ENCODE results near the gene RPS6KC1. TPM values are rescaled to one million over a fixed set of nuclear protein-coding genes. Genes with fewer than 3 reads are reported as not detected.

RPS6KC1 gene
- total and polyA plus RNA-seq, 2 donors (not counting 3 experiments of a cell fraction or from before 2014, with no cell fraction given), result 5.1 to 18.6 TPM

- no peaks in the 10 kb centered on the region for H3K9me1 ChIP-seq (replicated peaks; ENCODE audit: control insufficient read depth, extremely low read depth, insufficient read depth, low read length)
- no peaks in the 10 kb centered on the region for H3K9me3 ChIP-seq (replicated peaks; ENCODE audit: control insufficient read depth, insufficient read depth, low read length)
- H3K4me3 ChIP-seq (replicated peaks in 1 of 3; ENCODE audit: insufficient read depth in 1 of 3, low read depth in 1 of 3, low read length in 3 of 3), result no peak overlapping the region
- H4K20me1 ChIP-seq (replicated peaks; ENCODE audit: control insufficient read depth, extremely low read depth, insufficient read depth, low read length), result no peaks in the 10 kb centered on the region
- no peaks in the 10 kb centered on the region for H3K36me3 ChIP-seq (ENCODE audit: control insufficient read depth in 2 of 2, extremely low read depth in 1 of 2, insufficient read depth in 2 of 2, low read length in 2 of 2)
- H3K27ac ChIP-seq (ENCODE audit: insufficient read depth, low read depth, low read length), result no peak overlapping the region
- no peak overlapping the region for H3K4me2 ChIP-seq (ENCODE audit: insufficient read depth, low read length)
- BruUV-seq (replicated peaks), result no TSS peak
- FAIRE-seq (no peak), DNase-seq (ENCODE audit: low read depth, low spot score) (no peak)
- H3K9ac ChIP-seq (replicated peaks; ENCODE audit: extremely low read depth, insufficient read depth, low read length), result no peak overlapping the region
- POLR2A ChIA-PET, result no interaction called here
- CTCF ChIA-PET, result interaction anchor here (2.1 kb wide), 1 partner anchor 43 kb away, joined by 6 read pairs; no protein-coding TSS in a partner anchor
- H3K4me1 ChIP-seq (ENCODE audit: control insufficient read depth, extremely low read depth, insufficient read depth, low read length), result no peaks in the 10 kb centered on the region
- no peaks in the 10 kb centered on the region for H3K79me2 ChIP-seq (ENCODE audit: control insufficient read depth, insufficient read depth, low read length)
- intact Hi-C loops (cut with micrococcal nuclease) (loop anchor here (5.0 kb wide), 1 partner anchor 166 kb away; no protein-coding TSS in a partner anchor), dilution Hi-C loops (cut with MboI; ENCODE audit: extremely low pct_ligation_motif_present, low sequenced_read_pairs) (no loop called here)
- H2AFZ ChIP-seq (ENCODE audit: low read depth, low read length), result no peak overlapping the region
- H3K27me3 ChIP-seq (ENCODE audit: control insufficient read depth in 2 of 2, insufficient read depth in 2 of 2, low read length in 2 of 2), result no peaks in the 10 kb centered on the region
- TF ChIP-seq EZH2 (IDR thresholded peaks at IDR 0.05; ENCODE audit: borderline replicate concordance, low read depth, low read length, severe bottlenecking), result no peak
- TF ChIP-seq JUN (IDR thresholded peaks at IDR 0.05; ENCODE audit: borderline replicate concordance, insufficient read depth, insufficient read length, low read depth), result no peak
- TF ChIP-seq, protein P1, sequence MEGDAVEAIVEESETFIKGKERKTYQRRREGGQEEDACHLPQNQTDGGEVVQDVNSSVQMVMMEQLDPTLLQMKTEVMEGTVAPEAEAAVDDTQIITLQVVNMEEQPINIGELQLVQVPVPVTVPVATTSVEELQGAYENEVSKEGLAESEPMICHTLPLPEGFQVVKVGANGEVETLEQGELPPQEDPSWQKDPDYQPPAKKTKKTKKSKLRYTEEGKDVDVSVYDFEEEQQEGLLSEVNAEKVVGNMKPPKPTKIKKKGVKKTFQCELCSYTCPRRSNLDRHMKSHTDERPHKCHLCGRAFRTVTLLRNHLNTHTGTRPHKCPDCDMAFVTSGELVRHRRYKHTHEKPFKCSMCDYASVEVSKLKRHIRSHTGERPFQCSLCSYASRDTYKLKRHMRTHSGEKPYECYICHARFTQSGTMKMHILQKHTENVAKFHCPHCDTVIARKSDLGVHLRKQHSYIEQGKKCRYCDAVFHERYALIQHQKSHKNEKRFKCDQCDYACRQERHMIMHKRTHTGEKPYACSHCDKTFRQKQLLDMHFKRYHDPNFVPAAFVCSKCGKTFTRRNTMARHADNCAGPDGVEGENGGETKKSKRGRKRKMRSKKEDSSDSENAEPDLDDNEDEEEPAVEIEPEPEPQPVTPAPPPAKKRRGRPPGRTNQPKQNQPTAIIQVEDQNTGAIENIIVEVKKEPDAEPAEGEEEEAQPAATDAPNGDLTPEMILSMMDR (IDR thresholded peaks at IDR 0.05; ENCODE audit: extremely low read depth in 1 of 2, insufficient read depth in 1 of 2, low read depth in 1 of 2, low read length in 2 of 2), result no peak
- TF ChIP-seq MAX (IDR thresholded peaks at IDR 0.05; ENCODE audit: insufficient read depth, insufficient read length), result no peak
- TF ChIP-seq MYC (IDR thresholded peaks at IDR 0.05; ENCODE audit: low read depth, low read length), result no peak
- no peak for TF ChIP-seq POLR2A (IDR thresholded peaks at IDR 0.05; ENCODE audit: low read depth, low read length)
- TF ChIP-seq GATA2 (IDR thresholded peaks at IDR 0.05; ENCODE audit: insufficient read depth, insufficient read length, low read depth, low read length), result no peak
- no peak for TF ChIP-seq POLR2AphosphoS5 (IDR thresholded peaks at IDR 0.05; ENCODE audit: insufficient read depth, low read depth, low read length)
- no peak for TF ChIP-seq FOS (IDR thresholded peaks at IDR 0.05; ENCODE audit: borderline replicate concordance, insufficient read depth, low read length)
Measured at GRCh38 chr1:213287987-213288386, 236.9 kb downstream of the RPS6KC1 start.

All from endothelial cell of umbilical vein (primary cell).